Muscle layer of colon (tissue), 2 donors: Measurements from ENCODE around the gene DGKE.
A peak's percentile ranks its signal among the peaks of the same experiment; 100 is the strongest.

ENCODE experiments used
- H3K27ac ChIP-seq: one replicate; pipeline ENCODE4 v1.7.0; 2013; ENCODE audit warnings: low read depth, mild to moderate bottlenecking, low read length, moderate library complexity
- H3K27me3 ChIP-seq, 2 donors: one replicate each; pipeline ENCODE4 v1.7.0; 2013; ENCODE audit warnings: low read length in 2 of 2, mild to moderate bottlenecking in 2 of 2; ENCODE audit not compliant: insufficient read depth in 2 of 2, control insufficient read depth in 1 of 2
- H3K36me3 ChIP-seq: one replicate; pipeline ENCODE4 v1.7.0; 2013; ENCODE audit warnings: mild to moderate bottlenecking, low read length; ENCODE audit not compliant: insufficient read depth
- H3K4me1 ChIP-seq: one replicate; pipeline ENCODE4 v1.7.0; 2013; ENCODE audit warnings: mild to moderate bottlenecking, low read length; ENCODE audit not compliant: insufficient read depth
- H3K4me3 ChIP-seq, 2 donors: one replicate each; pipeline ENCODE4 v1.7.0; 2013; ENCODE audit warnings: low read length in 2 of 2, low read depth in 1 of 2, mild to moderate bottlenecking in 1 of 2, moderate library complexity in 1 of 2
- H3K9ac ChIP-seq: one replicate; pipeline ENCODE4 v1.7.0; 2013; ENCODE audit warnings: low read length
- H3K9me3 ChIP-seq: one replicate; pipeline ENCODE4 v1.7.0; 2013; ENCODE audit warnings: mild to moderate bottlenecking, low read length
- donor health status: abdominal sarcoma.
- donor health status: Adenocarcinoma of cecum.

The DGKE gene

DNA sequence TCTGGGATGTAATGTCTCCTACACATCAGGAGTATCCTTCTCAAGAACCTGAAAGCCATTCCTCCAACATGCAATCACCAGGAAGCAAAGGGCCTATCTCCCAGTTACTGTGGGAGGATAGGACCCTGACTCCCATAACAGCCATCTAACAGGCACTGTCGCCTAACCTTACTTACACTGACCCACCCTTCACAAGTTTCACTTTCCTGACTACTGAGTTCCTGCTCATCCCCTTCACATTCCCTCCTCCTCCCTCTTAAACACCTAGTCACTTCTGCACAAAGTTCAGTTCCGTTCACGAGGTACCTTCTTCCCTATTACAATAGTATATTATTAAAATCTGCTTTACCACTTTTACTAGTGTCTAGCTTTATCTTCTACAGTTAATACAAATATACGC is 1.5 kb upstream of the DGKE start:
- Histone ChIP-seq H3K9ac (no peak overlapping the region), H3K4me3 (peak overlapping the region in 1 of 2 donors; percentile 73), H3K9me3 (no peaks in the 10 kb centered on the region), H3K27me3 (no peaks in the 10 kb centered on the region), H3K27ac (no peak overlapping the region), H3K4me1 (peaks cover 34% of the 10 kb centered on the region), H3K36me3 (no peaks in the 10 kb centered on the region)

DNA sequence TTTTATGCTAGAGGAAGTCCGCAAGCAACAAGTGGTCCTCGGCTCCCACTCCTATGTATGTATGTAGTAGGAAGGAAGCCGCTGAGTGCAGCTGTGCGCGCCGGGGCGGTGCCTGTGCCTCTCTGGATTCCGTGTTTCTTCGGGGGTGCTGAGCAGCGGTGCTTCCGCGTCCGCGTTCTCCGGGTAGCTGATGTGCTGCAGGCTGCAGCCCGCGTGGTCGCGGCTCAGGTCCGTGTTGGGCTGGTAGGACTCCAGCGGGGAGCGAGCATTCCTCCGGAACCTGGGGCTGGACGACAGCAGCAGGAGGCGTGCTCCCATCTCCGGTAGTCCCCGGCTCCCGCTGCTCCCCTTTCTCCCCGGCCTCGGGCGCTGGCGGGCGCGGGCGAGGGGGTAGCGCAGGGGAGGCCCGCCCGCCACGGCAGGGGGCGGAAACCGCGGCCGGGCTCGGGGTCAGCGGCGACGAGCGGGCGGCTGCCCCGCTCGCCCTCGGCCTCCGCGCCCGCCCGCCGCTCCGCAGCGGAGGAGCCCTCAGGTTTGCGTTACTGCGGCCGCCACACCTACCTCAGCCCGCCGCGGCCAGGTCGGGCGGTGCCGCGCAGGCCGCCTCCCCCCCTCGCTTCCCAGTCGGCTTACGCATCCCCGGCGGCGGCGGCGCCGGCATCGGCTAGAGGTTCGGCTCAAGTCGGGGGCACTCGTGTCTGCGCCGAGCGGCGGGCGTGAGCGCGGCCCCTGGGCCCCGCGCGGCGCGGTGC is 718 bp upstream of the DGKE start:
- no peaks in the 10 kb centered on the region for H3K27me3 ChIP-seq
- H3K4me3 ChIP-seq, result peak overlapping the region; percentile 73 to 78
- H3K9me3 ChIP-seq, result no peaks in the 10 kb centered on the region
- peak overlapping the region; percentile 45 for H3K27ac ChIP-seq
- H3K9ac ChIP-seq, result no peak overlapping the region
- no peaks in the 10 kb centered on the region for H3K36me3 ChIP-seq
- H3K4me1 ChIP-seq, result peaks cover 41% of the 10 kb centered on the region

GRCh38 chr17:56834380-56835263 is 671 bp downstream of the DGKE start:
- no peaks in the 10 kb centered on the region for H3K27me3 ChIP-seq
- H3K9me3 ChIP-seq, result no peaks in the 10 kb centered on the region
- no peaks in the 10 kb centered on the region for H3K36me3 ChIP-seq
- H3K4me1 ChIP-seq, result peaks cover 43% of the 10 kb centered on the region
- H3K4me3 ChIP-seq, result peak overlapping the region; percentile 64 to 78
- H3K9ac ChIP-seq, result no peak overlapping the region
- H3K27ac ChIP-seq, result peak overlapping the region; percentile 76

DNA sequence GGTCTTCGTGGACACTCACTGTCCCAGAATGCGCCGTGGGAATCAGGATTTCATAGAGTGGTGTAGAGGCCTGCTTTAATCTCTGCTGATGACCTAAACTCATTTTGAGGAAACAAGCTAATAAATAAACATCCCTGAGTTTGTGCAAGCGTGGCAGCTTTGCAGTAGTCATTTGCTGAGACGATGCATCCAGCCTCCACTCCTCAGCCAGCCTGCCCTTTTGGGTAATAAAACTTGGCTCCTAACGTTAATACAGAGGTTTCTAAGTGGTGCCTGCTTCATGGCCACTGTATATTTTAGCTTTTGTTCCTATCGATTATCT is 1.3 kb downstream of the DGKE start:
- Histone ChIP-seq H3K9me3 (no peaks in the 10 kb centered on the region), H3K27ac (peak overlapping the region; percentile 76), H3K27me3 (no peaks in the 10 kb centered on the region), H3K4me3 (peak overlapping the region in 1 of 2 donors; percentile 64), H3K9ac (no peak overlapping the region), H3K4me1 (peaks cover 43% of the 10 kb centered on the region), H3K36me3 (no peaks in the 10 kb centered on the region)

GRCh38 chr17:56838687-56839086 is 4.7 kb downstream of the DGKE start:
- Histone ChIP-seq H3K27ac (no peak overlapping the region), H3K9ac (no peak overlapping the region), H3K36me3 (no peaks in the 10 kb centered on the region), H3K27me3 (no peaks in the 10 kb centered on the region), H3K4me1 (peaks cover 33% of the 10 kb centered on the region), H3K9me3 (no peaks in the 10 kb centered on the region), H3K4me3 (no peak overlapping the region)

- peaks cover 3% of the 10 kb centered on the region for H3K36me3 ChIP-seq
- no peaks in the 10 kb centered on the region for H3K9me3 ChIP-seq
- peaks cover 7% of the 10 kb centered on the region for H3K4me1 ChIP-seq
- H3K4me3 ChIP-seq, result no peak overlapping the region
- H3K27ac ChIP-seq, result no peak overlapping the region
- no peaks in the 10 kb centered on the region for H3K27me3 ChIP-seq
- H3K9ac ChIP-seq, result no peak overlapping the region
Observed at GRCh38 chr17:56842577-56842976, 8.6 kb downstream of the DGKE start.

DNA sequence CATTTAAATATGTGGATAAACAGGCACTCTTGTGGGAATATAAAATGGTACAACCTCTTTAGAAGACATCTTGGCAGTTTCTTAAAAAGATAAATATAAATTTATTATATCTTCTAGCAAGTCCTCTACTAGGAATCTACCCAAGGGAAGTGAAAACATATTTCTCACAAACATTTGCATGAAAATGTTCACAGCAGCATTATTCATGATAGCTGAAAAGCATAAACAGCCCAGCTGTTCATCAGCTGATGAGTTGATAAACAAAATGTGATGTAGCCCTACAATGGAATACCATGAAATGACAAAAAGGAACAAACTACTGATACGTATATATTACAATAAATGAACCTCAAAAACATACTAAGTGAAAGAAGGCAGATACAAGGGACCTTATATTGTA is 12.0 kb downstream of the DGKE start:
- no peak overlapping the region for H3K4me3 ChIP-seq
- H3K27me3 ChIP-seq, result no peaks in the 10 kb centered on the region
- no peak overlapping the region for H3K9ac ChIP-seq
- H3K27ac ChIP-seq, result no peak overlapping the region
- H3K4me1 ChIP-seq, result no peaks in the 10 kb centered on the region
- H3K9me3 ChIP-seq, result no peaks in the 10 kb centered on the region
- peaks cover 25% of the 10 kb centered on the region for H3K36me3 ChIP-seq

- Histone ChIP-seq H3K4me1 (no peaks in the 10 kb centered on the region), H3K27me3 (no peaks in the 10 kb centered on the region), H3K36me3 (peaks cover 33% of the 10 kb centered on the region), H3K9ac (no peak overlapping the region), H3K9me3 (no peaks in the 10 kb centered on the region), H3K4me3 (no peak overlapping the region), H3K27ac (no peak overlapping the region)
Observed at GRCh38 chr17:56847106-56847505, 13.2 kb downstream of the DGKE start.

DNA sequence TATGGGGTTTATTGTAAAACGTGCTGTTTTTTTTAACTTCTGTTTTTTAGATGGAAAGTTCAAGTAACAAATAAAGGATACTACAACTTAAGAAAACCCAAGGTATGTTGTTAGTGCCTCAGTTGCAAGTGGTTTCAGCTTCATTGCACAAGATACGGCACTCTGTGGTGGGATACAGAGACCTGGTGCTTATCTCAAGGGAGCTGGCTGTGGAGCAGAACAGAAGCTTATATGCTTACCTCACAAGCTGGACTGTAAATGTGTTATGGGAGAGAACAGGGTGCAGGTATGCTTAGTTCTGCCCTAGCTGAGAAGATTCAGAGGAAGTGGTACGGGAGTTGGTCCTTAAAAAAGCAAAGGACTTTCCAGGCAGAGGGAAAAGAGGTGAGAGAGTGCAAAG is 15.2 kb downstream of the DGKE start:
- Histone ChIP-seq H3K9me3 (no peaks in the 10 kb centered on the region), H3K27ac (no peak overlapping the region), H3K4me3 (no peak overlapping the region), H3K36me3 (peaks cover 33% of the 10 kb centered on the region), H3K27me3 (no peaks in the 10 kb centered on the region), H3K9ac (no peak overlapping the region), H3K4me1 (no peaks in the 10 kb centered on the region)

DNA sequence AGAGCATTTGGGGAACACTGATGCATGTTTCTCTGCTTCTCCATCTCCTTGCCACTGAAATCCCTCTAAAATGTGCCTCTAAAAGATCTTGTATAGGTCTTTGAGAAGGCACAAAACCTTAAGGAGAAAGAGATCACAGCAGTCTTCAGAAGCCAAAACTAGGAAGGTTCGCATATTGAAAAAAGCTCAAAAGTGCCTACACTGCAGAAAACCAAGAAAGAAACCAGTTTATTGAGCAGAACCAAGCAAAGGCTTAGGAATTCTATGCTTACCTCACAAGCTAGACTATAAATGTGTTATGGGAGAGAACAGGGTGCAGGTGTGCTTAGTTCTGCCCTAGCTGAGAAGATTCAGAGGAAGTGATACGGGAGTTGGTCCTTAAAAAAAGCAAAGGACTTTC is 16.6 kb downstream of the DGKE start:
- H3K27me3 ChIP-seq, result no peaks in the 10 kb centered on the region
- no peak overlapping the region for H3K27ac ChIP-seq
- no peak overlapping the region for H3K4me3 ChIP-seq
- H3K4me1 ChIP-seq, result no peaks in the 10 kb centered on the region
- peaks cover 33% of the 10 kb centered on the region for H3K36me3 ChIP-seq
- H3K9ac ChIP-seq, result no peak overlapping the region
- no peaks in the 10 kb centered on the region for H3K9me3 ChIP-seq

GRCh38 chr17:56851008-56851407 is 17.1 kb downstream of the DGKE start:
- Histone ChIP-seq H3K9ac (no peak overlapping the region), H3K27me3 (no peaks in the 10 kb centered on the region)

More at GRCh38 chr17:56851008-56851407, 17.1 kb downstream of the DGKE start:
- H3K4me1 ChIP-seq, result no peaks in the 10 kb centered on the region
- no peak overlapping the region for H3K4me3 ChIP-seq
- H3K27ac ChIP-seq, result no peak overlapping the region
- H3K36me3 ChIP-seq, result peaks cover 35% of the 10 kb centered on the region
- H3K9me3 ChIP-seq, result no peaks in the 10 kb centered on the region
